WTC11 (cell line): ENCODE measurements around the gene SHMT1.
"Not testable (repeated sequence)": the region's sequence is repeated elsewhere in the genome, so short reads cannot be mapped to it uniquely, and the experiment has no call there.

Source experiments
- JUN ChIP-seq: sonication (generic); formaldehyde crosslinking; IDR thresholded peaks from 2 replicates; pipeline ENCODE4 v1.8.0; 2023; ENCODE audit warnings: mild to moderate bottlenecking, missing genetic modification reagents
- TF ChIP-seq, protein P1 (sequence below): sonication (generic); formaldehyde crosslinking; IDR thresholded peaks from 2 replicates; pipeline ENCODE4 v1.8.1; 2022; ENCODE audit warnings: mild to moderate bottlenecking, moderate library complexity, missing genetic modification reagents

- TF ChIP-seq, protein P1, sequence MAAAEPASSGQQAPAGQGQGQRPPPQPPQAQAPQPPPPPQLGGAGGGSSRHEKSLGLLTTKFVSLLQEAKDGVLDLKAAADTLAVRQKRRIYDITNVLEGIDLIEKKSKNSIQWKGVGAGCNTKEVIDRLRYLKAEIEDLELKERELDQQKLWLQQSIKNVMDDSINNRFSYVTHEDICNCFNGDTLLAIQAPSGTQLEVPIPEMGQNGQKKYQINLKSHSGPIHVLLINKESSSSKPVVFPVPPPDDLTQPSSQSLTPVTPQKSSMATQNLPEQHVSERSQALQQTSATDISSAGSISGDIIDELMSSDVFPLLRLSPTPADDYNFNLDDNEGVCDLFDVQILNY (CRISPR knock-in tag), result not testable (repeated sequence)
- TF ChIP-seq JUN (CRISPR knock-in tag), result not testable (repeated sequence)
These were observed 19.7 kb upstream of the SHMT1 start for GRCh38 chr17:18383079-18383481.
